SHP77 (cell line): Measurements from ENCODE around the gene STOX2.

Experiments
- DNase-seq, 2 experiments: peaks; one replicate each; lab custom pipeline; 2025; lab: John Stamatoyannopoulos, UW

Gene STOX2, protein sequence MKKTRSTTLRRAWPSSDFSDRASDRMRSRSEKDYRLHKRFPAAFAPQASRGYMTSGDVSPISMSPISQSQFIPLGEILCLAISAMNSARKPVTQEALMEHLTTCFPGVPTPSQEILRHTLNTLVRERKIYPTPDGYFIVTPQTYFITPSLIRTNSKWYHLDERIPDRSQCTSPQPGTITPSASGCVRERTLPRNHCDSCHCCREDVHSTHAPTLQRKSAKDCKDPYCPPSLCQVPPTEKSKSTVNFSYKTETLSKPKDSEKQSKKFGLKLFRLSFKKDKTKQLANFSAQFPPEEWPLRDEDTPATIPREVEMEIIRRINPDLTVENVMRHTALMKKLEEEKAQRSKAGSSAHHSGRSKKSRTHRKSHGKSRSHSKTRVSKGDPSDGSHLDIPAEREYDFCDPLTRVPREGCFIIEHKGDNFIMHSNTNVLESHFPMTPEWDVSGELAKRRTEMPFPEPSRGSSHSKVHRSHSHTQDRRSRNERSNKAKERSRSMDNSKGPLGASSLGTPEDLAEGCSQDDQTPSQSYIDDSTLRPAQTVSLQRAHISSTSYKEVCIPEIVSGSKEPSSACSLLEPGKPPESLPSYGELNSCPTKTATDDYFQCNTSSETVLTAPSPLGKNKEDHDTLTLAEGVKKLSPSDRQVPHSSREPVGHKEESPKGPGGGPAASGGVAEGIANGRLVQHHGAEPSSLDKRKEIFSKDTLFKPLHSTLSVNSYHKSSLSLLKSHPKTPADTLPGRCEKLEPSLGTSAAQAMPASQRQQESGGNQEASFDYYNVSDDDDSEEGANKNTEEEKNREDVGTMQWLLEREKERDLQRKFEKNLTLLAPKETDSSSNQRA (N-terminal part only)

DNA sequence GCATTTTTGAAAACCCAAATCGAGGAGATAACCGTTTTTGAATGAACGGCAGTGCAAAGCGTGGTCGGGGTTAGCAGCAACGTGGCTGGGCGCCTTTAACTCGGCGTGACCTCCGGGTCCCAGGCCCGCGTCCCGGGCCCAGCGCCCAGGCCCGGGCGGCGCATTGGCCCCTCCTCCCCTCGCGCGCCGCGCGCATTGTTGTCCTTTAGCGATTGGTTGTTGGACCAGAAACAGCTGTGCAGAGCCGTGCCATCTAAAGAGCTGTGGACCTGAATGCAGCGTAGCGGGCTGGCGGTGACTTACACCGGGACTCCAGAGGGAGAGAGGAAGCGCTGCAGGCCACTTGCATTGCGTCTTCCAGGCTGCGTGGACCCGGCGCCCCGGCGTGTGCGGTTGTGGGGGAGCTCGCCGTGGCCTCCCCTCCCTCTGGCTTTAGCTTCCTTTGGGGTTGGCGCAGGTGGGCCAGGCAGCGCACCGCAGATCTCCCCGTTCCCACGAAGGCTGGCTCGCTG, at the start of gene STOX2:
TSS of gene STOX2 (plus strand) at position 227 of the 512 bp plus-strand sequence. CDS start 1,484 bp downstream, outside the sequence.
- DNase-seq, result no peak

DNA sequence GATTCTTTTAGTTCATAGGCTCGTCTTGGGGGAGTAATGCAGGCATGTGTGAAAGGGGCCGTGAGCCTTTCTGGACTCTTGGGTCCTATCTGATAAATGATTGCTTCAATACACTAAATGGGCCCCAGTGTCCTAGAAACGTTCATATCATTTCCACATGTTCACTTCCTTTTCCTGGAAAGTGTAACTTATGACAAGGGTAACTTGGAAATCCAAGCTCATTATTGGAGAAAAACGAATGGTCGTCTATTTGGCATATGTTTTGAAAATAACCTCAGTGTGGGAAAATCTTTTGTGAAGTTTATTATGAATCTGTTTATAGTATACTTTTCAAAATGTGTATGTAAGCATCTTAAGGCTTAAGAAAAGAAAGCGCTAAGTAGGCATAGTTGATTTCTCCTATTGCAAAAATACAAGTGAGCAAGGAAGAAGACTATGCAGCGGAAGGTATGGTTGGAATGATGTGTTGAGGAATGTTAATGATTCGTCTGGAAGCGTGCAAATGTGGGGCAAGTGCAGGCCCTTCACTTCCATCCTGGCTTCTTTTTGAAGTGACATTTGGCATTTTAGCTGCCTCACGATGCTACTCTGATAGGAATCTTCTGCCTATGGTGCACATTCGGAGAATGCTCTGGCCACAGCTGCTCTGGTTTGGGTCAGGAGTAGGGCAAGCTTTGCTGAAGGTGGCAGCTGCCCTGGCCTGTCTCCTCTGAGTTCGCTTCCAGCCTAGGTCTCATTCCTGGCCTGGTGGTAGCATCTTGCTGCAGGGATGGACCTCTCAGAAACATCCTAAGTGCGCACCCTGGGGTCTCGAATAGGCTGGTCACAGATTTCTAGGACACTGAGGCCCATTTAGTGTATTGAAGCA, 49.5 kb upstream of the STOX2 start:
- DNase-seq, result no peak

DNA sequence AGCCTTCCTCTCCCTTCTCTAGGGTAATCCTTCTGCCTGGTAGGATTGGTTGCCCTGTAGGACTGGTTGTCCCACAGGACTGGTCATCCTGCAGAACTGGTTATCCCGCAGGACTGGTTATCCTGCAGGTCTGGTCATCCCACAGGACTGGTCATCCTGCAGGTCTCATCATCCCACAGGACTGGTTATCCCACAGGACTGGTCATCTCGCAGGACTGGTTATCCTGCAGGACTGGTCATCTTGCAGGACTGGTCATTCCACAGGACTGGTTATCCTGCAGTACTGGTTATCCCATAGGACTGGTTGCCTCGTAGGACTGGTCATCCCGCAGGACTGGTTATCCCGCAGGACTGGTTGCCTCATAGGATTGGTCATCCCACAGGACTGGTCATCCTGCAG, 48.1 kb upstream of the STOX2 start:
- no peak for DNase-seq

DNA sequence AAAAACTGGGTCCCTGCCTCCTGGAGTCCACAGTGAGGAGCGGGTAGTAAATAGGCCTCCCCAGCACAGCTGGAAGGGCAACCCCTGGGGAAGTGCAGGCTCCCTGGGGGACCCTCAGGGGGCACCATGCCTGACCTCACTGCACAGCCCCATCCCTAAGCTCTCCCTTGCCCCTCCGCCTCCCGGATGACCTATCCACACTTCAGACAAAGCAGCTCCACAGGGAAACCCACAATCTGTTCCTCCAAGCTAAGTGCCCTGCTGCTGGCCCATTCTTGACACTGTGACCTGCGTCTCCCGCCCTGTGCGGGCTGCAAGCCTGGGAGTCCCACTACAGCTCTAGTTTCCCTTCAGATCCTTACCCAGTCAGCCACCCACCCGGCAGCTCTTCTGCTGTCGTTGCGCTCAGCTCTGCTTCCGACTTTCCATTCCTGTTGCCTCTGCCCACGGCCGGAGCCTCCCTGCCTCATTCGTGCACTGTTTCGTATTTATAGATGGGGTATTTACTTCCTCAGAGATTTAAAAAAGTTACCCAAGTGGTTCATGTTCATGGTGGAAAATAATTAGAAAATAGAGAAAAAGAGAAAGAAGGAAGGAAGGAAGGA, 47.0 kb upstream of the STOX2 start:
- no peak for DNase-seq

DNA sequence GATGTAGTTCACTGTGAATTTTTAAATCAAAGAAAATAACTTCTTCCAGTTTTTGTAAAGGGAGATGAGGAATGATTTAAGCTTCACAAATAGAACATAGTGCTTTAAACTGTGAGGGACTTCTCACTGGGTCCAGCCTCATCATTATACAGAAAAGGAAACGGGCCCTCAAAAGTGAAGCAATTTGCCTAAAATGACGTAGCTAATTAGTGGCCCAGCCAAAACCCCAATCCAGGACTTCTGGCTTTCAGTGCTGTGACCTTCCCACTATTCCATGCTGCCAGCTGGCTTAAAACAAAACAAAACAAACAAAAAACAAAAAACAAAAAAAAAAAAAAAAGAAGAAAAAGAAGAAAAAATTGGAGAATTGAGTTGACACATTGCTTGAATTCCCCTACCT, 45.0 kb upstream of the STOX2 start:
- DNase-seq, result no peak

DNA sequence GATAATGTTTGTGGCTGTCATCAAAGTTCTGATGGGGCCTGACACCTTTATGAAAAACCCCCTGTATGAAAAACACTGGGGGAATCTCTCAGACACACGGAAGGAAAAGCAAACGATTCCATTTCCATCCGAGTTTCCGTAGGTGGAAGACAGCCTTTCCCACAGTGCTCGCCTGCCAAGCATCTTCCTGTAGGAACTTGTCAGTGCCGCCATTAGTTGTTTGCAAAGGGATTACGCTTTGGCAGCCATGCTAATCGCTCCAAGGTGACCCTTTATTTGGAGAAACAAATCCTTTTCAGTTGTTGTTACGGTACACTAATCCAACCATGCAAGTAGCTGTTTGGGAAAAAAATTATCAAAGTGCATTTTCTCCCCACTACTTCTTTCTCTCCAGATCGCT, 44.4 kb upstream of the STOX2 start:
- peak in 1 of 2 experiments; percentile 13 for DNase-seq

DNA sequence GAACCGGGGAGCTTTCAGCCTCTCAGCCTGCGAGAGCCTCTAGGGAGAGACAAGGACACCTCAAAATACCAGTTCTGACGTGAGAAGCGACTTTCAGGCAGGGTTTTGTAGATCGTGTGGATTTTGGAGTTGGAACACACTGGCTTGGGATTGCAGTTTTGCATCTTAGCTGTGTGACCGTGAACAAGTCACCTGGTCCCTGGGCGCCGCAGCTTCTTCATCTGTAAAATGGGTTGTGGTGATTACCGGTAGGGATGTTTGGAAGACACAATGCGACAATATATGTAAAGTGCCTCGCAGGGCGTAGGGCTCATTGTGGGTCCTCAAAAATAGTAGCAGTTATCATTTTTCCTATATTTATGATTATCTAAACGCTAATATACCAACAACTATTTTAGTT, 43.7 kb upstream of the STOX2 start:
- no peak for DNase-seq

DNA sequence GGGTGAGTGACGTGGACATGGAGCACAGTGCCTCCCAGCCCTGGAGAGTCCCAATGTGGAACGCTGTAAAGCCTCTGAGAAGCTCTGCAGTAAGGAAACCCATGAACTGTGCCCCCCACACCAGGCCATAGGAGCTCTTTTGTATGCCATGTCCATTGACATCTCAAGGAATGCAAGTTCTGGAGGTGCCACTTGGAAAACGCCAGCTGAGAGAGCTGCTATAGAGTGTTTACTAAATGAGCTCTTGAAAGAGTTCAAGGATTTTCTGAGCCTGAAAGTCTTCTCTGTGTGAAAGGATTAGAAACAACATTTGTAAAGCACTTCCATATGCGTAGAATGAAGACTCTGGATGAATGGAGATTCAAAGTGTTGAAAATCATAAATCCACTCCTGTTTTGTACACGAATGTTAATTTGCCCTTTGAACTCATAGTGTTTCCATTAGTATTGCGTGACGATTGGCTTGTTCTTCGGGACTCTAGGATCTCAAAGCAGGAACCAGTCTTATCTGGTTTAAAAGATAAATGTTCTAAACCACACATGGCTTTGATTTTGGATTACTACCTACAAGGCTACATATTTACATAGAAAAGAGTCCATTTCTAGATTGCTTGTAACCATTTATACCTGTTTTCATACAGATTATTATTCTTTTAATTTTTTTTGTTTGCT, 41.8 kb upstream of the STOX2 start:
- DNase-seq, result no peak

DNA sequence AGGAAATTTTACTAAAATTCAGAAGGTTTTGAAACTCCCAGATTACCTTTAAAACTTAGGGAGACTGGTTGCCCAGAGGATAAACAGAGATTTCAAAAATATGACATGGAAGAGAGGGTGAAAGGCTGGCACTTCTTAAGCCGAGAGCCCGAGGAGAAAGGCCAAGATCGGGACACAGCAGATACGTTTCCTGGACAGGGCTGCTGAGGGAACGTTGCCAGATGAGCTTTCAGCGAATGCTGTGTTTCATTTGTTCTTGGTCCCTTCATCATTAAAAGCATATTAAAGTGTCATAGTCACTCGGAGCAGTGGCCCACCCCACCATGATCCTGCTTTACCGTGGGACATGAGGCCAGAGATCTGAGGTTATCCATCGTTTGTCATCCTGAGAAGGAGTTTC, 37.9 kb upstream of the STOX2 start:
- DNase-seq, result no peak

DNA sequence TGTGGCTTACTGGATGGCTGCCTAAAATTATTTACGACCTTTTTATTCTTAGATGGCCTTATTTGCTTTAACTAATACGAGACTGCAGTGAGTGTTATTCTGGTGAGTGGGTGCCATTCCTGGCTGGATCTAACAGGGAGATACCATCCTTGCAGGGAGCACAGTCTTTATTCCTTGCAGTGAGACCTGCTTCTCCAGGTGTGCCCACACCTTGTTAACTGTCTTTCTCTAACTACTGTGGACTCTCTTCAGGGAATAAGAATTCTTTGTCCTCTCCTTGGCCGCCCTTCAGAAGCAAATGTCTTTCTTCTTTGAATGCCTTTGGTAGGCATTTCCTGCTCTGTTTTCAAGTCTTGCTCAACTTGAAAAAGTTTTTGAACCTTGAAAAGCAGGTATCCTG, 34.1 kb upstream of the STOX2 start:
- no peak for DNase-seq

DNA sequence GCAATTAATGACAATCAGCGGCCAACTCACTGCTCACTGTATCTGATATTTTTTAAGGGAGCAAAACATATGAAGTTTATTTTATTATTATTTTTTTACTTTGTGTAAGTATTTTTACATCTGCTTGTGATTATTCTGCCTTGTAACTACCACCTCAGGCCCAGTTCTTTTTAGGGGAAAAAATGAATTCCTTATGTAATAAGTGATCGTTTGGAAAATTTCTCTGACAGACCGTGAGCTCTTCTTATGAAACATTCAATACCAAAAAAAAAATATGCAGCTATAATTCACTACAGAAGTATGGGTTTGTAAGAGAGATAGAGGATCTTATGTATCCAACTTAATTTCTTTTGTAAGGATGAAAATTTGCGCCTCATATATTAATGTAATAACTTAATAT, 33.5 kb upstream of the STOX2 start:
- DNase-seq, result no peak

DNA sequence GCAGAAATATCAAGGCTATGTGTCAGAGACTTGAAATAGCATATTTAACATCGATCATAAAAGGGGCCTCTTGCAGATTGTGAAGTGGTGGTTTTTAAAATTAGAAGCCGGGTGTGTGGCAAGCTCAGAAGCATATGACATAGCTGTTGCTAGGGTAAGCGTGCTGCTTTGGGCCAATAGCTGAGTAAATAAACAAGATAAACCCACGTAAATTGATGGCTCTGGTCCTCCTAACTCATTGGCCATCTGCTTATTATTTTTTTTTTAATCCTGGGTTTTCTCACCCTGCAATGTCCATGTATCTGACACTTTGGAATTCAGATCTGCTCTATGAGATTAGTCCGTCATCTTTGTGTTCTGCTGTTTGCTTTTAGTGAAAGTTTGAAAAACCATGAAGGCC, 32.6 kb upstream of the STOX2 start:
- DNase-seq, result no peak

DNA sequence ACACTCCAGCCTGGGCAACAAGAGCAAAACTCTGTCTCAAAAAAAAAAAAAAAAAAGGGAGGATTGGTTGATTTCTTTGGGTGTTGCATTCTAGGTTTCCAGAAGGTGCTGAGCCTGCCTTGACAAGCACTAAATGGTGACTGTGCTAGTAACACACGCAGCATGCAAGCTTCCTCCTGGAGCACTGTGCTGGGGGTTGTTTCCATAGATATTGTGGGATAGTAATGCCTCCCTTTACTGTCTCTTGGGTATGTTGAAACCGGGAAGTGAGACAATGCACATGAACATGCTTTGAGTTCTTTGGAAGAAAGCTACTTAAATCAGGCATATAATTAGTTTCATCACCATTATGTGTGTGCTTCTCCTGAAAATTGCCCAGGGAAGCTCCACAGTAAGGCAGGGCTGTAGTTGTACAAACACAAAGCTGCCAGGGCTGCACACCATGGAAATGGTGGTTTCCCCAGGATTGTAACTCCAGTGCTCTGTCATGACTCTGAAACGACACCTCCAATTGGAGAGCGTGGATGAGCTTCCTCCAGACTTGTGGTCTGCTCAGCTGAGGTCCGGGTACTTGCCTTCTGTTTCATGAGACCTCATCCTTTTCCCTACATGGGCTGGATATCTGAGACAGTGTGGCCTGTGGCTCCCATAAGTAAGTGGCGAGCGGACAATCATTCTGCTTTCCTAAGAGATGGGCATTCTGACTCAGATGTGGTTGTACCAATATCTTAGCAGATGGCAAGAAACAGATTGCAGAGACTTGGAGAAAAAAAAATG, 31.5 kb upstream of the STOX2 start:
- no peak for DNase-seq

DNA sequence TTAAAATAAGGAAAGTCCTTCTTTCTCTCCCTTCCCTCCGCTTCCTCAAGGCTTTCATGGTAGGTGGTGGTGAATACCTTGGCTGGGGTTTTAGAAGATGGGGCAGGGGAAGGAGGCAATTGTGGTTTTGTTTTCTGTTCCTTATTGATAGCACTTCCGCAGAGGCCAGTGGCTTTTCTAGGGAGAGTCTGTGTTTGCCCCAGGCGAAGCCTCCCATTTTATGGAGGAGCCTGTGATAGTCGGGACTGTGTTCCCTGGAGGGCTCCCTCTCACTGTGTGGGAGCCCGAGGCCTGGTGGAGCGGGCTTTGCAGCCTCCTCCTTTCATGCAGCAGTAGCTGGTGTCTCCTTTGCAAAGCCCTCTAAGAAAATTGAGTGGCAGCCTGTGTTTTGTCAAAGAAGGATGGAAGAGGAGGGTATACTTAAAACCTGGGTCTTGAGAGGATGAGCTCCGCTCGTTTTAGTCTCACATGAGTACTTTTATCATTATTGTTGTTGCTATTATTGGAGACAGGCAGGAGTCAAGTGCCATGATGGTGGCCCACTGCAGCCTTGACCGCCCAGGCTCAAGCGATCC, 29.8 kb upstream of the STOX2 start:
- DNase-seq, result no peak

DNA sequence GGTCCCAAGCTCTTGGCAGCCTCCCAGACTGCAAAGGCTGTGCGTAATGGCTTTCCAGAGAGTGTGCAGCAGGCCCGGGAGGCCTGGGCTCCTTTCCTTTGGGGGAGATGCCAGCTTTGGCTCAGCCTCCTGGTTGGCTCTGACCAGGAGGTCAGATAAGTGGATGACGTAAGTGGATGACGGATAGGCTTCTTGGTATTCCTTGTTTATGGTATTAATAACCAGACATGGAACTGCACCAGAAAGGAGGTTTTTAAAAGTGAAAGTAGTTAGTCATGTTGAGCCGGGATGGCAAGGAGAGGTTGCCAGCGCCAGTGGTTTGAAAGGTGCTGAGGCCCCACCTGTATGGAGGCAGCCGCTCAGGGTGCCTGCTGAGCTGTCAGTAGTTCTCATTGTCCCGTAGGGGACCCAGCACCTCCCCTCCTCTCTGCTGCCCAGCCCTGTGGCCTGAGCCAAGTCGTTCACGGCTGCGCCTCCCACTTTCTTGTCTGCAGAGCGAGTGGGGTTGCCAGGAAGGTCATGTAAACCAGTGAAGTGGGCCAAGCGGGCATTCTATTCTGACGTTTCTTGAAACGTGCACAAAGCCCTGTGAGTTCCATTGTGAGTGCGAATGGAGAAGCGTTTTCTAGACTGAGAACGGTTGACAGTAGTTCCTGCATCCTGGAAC, 28.7 kb upstream of the STOX2 start:
- peak; percentile 43 to 47 for DNase-seq

DNA sequence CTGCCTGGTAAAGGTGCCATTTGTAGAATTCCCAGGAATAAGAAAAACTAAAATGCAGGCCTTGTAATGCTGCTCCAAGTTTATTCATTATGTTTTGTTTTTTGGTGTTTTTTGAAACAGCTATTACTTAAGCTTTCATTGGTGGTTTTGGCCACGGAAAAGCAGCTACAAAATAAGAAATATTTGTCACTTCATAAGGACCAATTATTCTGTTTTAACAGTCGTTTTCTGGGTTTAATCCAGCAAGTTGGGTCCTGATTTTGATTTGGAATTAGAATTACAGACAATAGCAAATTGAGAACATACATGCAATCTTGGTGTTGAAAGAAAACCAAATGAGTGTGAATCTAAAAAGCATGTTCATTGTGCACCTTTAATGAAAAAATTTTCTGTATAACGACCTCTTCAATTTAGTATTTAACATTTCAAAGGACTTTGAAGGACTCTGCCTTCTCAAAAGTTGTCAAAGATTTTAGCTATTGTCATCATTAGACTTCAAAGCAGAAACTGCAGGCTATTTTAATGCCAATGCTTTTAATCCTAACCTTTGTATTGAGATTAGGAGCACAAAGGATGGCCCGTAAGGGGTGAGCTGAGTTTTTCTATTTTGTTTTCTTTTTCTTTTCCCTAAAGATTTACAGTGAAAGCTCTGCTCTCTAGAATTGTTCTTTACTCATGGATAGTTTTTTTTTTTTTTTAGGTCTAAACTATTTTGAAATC, 26.7 kb upstream of the STOX2 start:
- DNase-seq, result no peak

DNA sequence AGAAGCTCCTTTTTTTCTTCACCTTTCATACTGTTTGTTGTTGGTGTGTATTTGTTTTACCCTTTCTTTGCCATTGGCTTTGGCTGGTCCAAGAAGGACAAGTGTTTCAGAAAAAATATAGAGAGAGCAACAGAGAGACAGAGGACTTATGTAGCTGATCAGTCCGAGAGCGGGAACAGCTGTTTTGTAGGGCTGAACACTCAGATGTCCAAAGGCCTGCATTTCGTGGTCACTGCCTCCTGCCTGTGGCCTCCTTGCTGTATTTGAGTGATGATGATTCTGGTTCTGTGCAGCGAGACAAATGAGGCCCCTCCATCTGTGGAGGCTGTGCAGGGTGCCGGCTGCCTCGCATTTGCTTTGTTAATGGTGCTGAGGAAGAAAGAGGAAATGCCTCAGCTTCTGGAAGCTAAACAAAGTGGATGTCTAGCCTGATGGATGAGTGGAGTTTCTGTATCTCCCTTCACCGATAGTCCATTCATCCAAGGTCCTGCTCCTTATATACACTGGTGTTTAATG, 19.8 kb upstream of the STOX2 start:
- no peak for DNase-seq

DNA sequence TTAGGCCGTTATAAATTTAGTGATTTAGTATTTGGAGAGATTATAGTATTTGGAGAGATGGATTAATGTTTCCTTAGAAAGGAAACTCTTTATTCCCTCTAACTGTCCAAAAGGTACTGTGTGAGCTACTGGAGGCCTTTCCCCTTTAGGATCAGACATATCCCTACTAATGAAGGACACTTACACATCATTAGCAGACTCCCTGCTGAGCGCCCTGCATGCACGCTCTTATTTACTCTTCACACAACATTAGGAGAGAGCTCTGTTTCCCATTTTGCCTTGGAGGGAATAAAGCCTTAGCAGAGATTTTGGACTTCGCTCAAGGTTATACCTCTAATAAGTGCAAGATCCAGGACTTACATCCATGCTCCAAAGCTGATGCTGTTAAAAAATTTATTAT, 17.8 kb upstream of the STOX2 start:
- no peak for DNase-seq
